GM19467 (cell line): ENCODE data around the gene PTCHD4.

ENCODE experiments used
- ATAC-seq: cut with Tn5 transposase; IDR thresholded peaks from one replicate; pipeline ENCODE4 v1.9.1; 2021; ENCODE audit warnings: mild to moderate bottlenecking, moderate library complexity; ENCODE audit not compliant: unreplicated experiment

Gene PTCHD4

GRCh38 chr6:48100588-48100895, 10.5 kb downstream of the PTCHD4 start:
- ATAC-seq, result no peak

GRCh38 chr6:48099713-48100587, 11.0 kb downstream of the PTCHD4 start:
- no peak for ATAC-seq

- no peak for ATAC-seq
These were observed 12.1 kb downstream of the PTCHD4 start for GRCh38 chr6:48098923-48099322.

GRCh38 chr6:48092550-48093217, 18.3 kb downstream of the PTCHD4 start:
- ATAC-seq, result no peak

GRCh38 chr6:48090546-48090945, 20.5 kb downstream of the PTCHD4 start:
- no peak for ATAC-seq

- no peak for ATAC-seq
These were observed 23.5 kb downstream of the PTCHD4 start for GRCh38 chr6:48087448-48087847.

- no peak for ATAC-seq
These were observed 24.8 kb downstream of the PTCHD4 start for GRCh38 chr6:48086187-48086586.

- no peak for ATAC-seq
These were observed 25.8 kb downstream of the PTCHD4 start for GRCh38 chr6:48085131-48085741.

GRCh38 chr6:48084201-48084600, 26.8 kb downstream of the PTCHD4 start:
- no peak for ATAC-seq

- ATAC-seq, result no peak
These were observed 30.6 kb downstream of the PTCHD4 start for GRCh38 chr6:48080227-48081009.

GRCh38 chr6:48078120-48078519, 32.9 kb downstream of the PTCHD4 start:
- ATAC-seq, result no peak

- ATAC-seq, result no peak
These were observed 35.8 kb downstream of the PTCHD4 start for GRCh38 chr6:48075181-48075580.

- ATAC-seq, result no peak
These were observed 36.8 kb downstream of the PTCHD4 start for GRCh38 chr6:48073976-48074767.

GRCh38 chr6:48071833-48072232, 39.2 kb downstream of the PTCHD4 start:
- ATAC-seq, result no peak

- ATAC-seq, result no peak
These were observed 41.7 kb downstream of the PTCHD4 start for GRCh38 chr6:48069280-48069679.

GRCh38 chr6:48068278-48069251, 42.4 kb downstream of the PTCHD4 start:
- ATAC-seq, result no peak

GRCh38 chr6:48067886-48068277, 43.1 kb downstream of the PTCHD4 start:
- no peak for ATAC-seq

- no peak for ATAC-seq
These were observed 43.8 kb downstream of the PTCHD4 start for GRCh38 chr6:48067148-48067712.
